ENCODE data around the gene CCDC93. TPM values are rescaled to one million over a fixed set of nuclear protein-coding genes. Genes with fewer than 3 reads are reported as not detected.

CCDC93 gene
- total RNA-seq, 4 donors from 2014 or later: 25.6 to 52.4 (median 33.1) TPM

DNA sequence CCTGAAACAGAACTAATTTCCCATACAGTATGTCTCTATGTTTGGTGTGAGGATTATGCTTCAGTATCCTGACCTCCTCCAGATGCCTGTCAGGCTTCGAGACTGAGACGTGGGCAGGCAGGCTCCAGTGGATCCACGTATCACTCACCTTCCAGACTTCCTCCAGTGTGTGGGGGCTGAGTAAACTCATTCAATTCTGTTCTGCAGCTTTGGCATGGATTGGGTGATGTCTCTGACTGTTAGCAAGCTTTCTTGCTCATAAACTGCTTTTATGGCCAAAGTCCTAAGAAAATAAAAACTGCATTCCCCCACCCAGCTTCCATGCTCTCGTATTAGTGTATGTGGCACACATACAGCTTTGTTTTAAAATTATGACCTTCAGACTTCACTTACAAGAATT, 53.6 kb downstream of the CCDC93 start:
- peaks cover 17 to 40% of the 10 kb centered on the region in 2 donors for H3K4me1 ChIP-seq
- no peak for TF ChIP-seq POLR2A (IDR thresholded peaks at IDR 0.05)
- intact Hi-C loops (cut with DNase I): no loop called here
- H3K27me3 ChIP-seq: no peaks in the 10 kb centered on the region
- H3K36me3 ChIP-seq: no peaks in the 10 kb centered on the region
- H3K9me3 ChIP-seq: no peaks in the 10 kb centered on the region
- peak overlapping the region in 2 of 3 donors; percentile 10 to 88 for H3K27ac ChIP-seq
- DNase-seq: no peak
- H3K4me3 ChIP-seq (replicated peaks in 1 of 3): no peak overlapping the region
- WGBS, 2 donors: 90 to 91% methylated on average over 4 of the region's 4 CpGs

GRCh38 chr2:117958186-117958585, 55.7 kb downstream of the CCDC93 start:
- no peaks in the 10 kb centered on the region for H3K27me3 ChIP-seq
- 21 to 41% methylated on average over 5 of the region's 5 CpGs for WGBS, 2 donors
- peak overlapping the region; percentile 84 to 88 (median 87) for H3K27ac ChIP-seq
- peak; percentile 62 to 70 for DNase-seq
- no peak overlapping the region for H3K4me3 ChIP-seq (replicated peaks in 1 of 3)
- H3K9me3 ChIP-seq: no peaks in the 10 kb centered on the region
- H3K36me3 ChIP-seq: no peaks in the 10 kb centered on the region
- peaks cover 17 to 40% of the 10 kb centered on the region in 2 donors for H3K4me1 ChIP-seq
- peak in 1 of 6 experiments; percentile 2 for TF ChIP-seq CTCF (IDR thresholded peaks at IDR 0.05)
- peak in 1 of 2 donors; percentile 28 for TF ChIP-seq POLR2A (IDR thresholded peaks at IDR 0.05)
- intact Hi-C loops (cut with DNase I): no loop called here

DNA sequence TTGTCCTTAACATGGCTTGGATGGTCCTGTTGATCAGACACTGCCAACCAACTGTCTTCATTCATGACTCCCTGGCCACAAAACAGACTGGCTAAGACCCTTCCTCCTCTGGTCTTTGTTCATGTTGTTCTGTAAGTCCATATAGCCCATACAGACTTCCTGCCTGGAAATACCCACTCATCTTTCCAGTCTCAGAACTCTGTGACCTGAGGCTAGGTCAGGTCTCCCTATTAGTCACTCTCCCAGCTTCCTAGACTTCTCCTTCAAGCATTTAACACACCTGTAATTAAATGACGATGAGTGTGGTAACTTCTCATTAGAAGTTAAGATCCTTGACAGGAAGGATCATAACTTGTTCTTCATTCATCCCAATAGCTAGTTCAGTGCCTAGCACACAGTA, 56.3 kb downstream of the CCDC93 start:
- Histone ChIP-seq H3K36me3 (no peaks in the 10 kb centered on the region), H3K27me3 (no peaks in the 10 kb centered on the region), H3K27ac (peak overlapping the region; percentile 84 to 88 (median 87)), H3K4me3 (replicated peaks in 1 of 3) (no peak overlapping the region), H3K4me1 (peaks cover 17 to 40% of the 10 kb centered on the region in 2 donors), H3K9me3 (no peaks in the 10 kb centered on the region)
- intact Hi-C loops (cut with DNase I): no loop called here
- TF ChIP-seq CTCF (IDR thresholded peaks at IDR 0.05) (no peak), POLR2A (IDR thresholded peaks at IDR 0.05) (no peak)
- DNase-seq: no peak
- 58 to 66% methylated on average over 1 of the region's 1 CpG for WGBS, 2 donors

DNA sequence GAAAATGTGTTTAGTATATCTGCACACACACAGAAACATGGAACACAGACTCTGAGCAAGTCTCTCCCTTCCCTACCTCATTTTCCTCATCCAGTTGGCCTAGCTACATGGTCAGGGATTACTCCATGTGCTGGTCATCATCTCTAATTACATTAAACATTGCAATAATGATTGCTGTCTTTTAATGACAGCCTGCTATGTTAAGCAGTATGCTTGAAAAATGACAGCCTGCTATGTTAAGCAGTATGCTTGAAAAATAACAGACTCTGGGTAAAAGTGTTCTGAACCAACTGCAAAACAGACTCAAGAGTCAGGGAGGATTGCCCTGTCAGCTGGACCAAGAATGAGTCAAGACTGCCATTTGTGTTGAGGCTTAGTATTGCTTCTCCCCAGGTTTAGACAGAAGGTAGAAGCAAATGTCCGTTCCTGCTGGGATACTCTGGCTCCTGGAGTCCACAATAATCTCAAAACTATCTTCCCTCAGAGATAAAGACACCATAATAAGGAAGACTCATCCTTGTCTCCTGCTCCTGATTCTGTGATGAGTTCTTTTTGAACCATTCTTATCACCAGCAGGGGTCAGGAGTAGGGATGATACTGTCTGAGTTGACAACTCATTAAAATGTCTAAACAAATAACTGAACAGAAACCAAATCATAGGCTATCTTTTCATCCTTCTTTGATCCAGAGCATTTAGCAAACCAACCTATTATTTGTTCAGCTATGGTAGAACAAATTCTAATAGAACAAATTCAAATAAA, 57.7 kb downstream of the CCDC93 start:
- 87 to 100% methylated on average over 1 of the region's 1 CpG for WGBS, 2 donors
- no peaks in the 10 kb centered on the region for H3K27me3 ChIP-seq
- no peak for DNase-seq
- H3K36me3 ChIP-seq: peaks cover 0 to 10% of the 10 kb centered on the region in 2 donors
- H3K27ac ChIP-seq: peak overlapping the region in 1 of 3 donors; percentile 30
- no peak for TF ChIP-seq CTCF (IDR thresholded peaks at IDR 0.05)
- no peak for TF ChIP-seq POLR2A (IDR thresholded peaks at IDR 0.05)
- peaks cover 17 to 40% of the 10 kb centered on the region in 2 donors for H3K4me1 ChIP-seq
- H3K4me3 ChIP-seq (replicated peaks in 1 of 3): no peak overlapping the region
- H3K9me3 ChIP-seq: no peaks in the 10 kb centered on the region
- intact Hi-C loops (cut with DNase I): no loop called here

DNA sequence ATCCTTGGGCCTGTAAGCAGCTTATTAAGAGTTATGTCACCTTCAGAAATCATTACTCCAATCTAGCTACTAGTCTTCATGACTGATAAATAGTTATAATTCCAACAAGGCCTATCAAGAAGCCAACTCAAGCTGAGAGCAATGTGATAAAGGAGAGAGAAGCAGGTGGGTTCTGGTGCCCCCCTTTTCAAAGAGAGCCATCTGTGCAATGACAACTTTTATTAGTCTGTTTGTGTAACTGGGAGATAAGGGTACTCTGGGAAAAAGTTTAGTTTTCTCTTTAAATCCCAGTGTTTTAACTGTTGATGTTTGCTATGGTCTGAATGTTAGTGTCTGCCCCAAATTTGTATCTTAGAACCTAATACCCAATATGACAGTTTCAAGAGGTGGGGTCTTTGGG, 60.6 kb downstream of the CCDC93 start:
- H3K27me3 ChIP-seq: no peaks in the 10 kb centered on the region
- H3K4me1 ChIP-seq: peaks cover 19 to 39% of the 10 kb centered on the region in 2 donors
- H3K27ac ChIP-seq: no peak overlapping the region
- no peak for DNase-seq
- intact Hi-C loops (cut with DNase I): no loop called here
- H3K9me3 ChIP-seq: no peaks in the 10 kb centered on the region
- peaks cover 5 to 15% of the 10 kb centered on the region in 2 donors for H3K36me3 ChIP-seq
- TF ChIP-seq POLR2A (IDR thresholded peaks at IDR 0.05) (no peak), CTCF (IDR thresholded peaks at IDR 0.05) (no peak)
- no peak overlapping the region for H3K4me3 ChIP-seq (replicated peaks in 1 of 3)
